Mammary epithelial cell (primary cell): Measurements from ENCODE around the gene OCA2.

Experiments
- EZH2 ChIP-seq: IDR thresholded peaks from 2 replicates; pipeline ENCODE4 v1.6.1; 2012; ENCODE audit warnings: low read length, inconsistent platforms, borderline replicate concordance
- TF ChIP-seq, protein P1 (sequence below), 2 donors: IDR thresholded peaks in 1 of 2; conservative IDR thresholded peaks in 1 of 2; 2 replicates each; pipeline ENCODE4 v1.5.1; 2011 to 2012; ENCODE audit warnings: inconsistent platforms in 2 of 2, low read length in 2 of 2, mild to moderate bottlenecking in 2 of 2, control low read depth in 1 of 2, low read depth in 1 of 2; ENCODE audit not compliant: insufficient read depth in 1 of 2; ENCODE audit errors: extremely low read depth in 1 of 2

DNA sequence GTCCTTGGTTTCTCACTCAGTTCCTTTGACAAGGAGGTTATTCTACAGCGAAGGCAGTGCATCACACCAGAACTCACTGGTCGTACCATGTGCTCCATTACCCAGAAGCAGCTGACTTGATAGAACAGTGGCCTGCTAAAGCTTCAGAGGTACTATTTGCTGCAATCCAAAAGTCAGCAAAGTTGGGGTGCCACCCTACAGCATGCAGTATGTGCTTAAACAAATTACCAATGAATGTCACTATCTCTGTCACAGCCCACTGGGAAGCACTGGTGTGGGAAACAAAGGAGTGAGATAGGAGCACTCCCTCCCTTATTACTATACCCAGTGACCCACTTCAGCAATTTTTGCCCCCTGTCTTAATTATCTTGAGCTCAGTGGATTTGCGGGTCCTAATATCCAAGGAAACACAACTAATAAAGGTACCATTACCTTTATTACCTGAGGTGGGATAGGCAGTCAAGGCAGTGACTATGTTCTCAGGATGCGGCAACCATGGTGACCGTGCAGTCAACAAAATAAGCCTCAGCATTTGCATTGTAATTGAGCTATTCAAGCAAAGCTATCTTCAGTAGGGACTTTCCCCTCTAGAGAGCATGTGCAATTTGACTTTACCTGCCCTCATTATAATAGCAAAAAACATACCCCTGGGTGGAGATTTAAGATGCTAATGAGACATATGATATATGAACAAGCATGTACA, 199.4 kb downstream of the OCA2 start:
- TF ChIP-seq, protein P1, sequence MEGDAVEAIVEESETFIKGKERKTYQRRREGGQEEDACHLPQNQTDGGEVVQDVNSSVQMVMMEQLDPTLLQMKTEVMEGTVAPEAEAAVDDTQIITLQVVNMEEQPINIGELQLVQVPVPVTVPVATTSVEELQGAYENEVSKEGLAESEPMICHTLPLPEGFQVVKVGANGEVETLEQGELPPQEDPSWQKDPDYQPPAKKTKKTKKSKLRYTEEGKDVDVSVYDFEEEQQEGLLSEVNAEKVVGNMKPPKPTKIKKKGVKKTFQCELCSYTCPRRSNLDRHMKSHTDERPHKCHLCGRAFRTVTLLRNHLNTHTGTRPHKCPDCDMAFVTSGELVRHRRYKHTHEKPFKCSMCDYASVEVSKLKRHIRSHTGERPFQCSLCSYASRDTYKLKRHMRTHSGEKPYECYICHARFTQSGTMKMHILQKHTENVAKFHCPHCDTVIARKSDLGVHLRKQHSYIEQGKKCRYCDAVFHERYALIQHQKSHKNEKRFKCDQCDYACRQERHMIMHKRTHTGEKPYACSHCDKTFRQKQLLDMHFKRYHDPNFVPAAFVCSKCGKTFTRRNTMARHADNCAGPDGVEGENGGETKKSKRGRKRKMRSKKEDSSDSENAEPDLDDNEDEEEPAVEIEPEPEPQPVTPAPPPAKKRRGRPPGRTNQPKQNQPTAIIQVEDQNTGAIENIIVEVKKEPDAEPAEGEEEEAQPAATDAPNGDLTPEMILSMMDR (conservative IDR thresholded peaks at IDR 0.05 in 1 of 2, IDR thresholded peaks at IDR 0.05 in 1 of 2; ENCODE audit: extremely low read depth in 1 of 2, insufficient read depth in 1 of 2, low read depth in 1 of 2, low read length in 2 of 2), result no peak
- TF ChIP-seq EZH2, result no peak
